ENCODE data around the gene THAP4. TPM values are rescaled to one million over a fixed set of nuclear protein-coding genes. Genes with fewer than 3 reads are reported as not detected.

THAP4 gene
- total RNA-seq, 3 donors from 2014 or later (not counting 1 experiment from before 2014, with no cell fraction given) = 19.8 to 29.2 (median 27.8) TPM

DNA sequence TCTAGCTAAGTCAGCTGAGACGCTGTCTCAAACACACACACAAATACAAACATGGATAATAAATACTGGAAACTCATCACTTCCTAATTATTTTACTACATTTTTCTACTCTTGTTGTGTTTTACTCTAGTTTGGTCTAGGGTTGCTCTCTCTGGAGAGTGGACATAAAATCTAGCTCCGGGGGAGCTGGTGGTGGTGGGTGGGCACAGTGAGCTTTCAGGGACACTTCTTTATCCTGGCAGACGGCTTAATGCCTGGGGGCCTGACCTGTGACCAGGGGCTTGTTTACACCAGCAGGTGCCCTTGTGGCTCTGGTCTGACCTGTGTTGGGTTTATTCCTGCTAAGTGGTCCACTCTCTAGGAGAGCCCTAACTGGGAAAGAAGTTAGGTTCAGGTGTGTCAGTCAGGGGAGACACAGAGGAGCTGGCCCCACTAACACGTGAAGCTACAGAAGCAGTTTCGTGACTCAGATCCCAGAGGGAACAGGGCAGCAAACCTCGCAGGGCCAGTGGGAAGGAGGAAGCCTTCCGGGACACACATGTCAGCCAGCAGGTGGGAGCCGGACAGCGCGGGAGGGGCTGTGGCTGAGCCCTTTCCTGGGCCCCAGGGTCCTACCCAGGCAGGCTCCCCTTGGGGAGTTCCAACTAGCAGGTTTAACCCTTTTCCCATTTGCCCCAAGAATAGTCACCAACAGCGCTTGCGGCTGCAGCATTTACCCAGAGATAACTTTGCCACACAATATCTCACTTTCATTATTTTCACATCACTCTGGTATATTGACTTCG lies 100.9 kb downstream of the THAP4 start:
- ATAC-seq (no peak), DNase-seq (no peak)
- intact Hi-C loops (cut with micrococcal nuclease) = no loop called here
- Histone ChIP-seq H3K4me3 (ENCODE audit: low read length) (no peak overlapping the region), H3K4me1 (ENCODE audit: control insufficient read depth, insufficient read depth, low read length) (peaks cover 6% of the 10 kb centered on the region), H3K36me3 (ENCODE audit: control insufficient read depth, insufficient read depth, low read length) (no peaks in the 10 kb centered on the region), H3K9me3 (ENCODE audit: control insufficient read depth, insufficient read depth, low read length) (no peaks in the 10 kb centered on the region), H3K27me3 (ENCODE audit: control insufficient read depth, insufficient read depth, low read length) (peaks cover 2% of the 10 kb centered on the region), H3K27ac (ENCODE audit: low read length) (no peak overlapping the region)
- Mint-ChIP-seq H3K27me3 (ENCODE audit: low read depth in 2 of 2) (peaks cover 6 to 12% of the 10 kb centered on the region in 2 donors), H3K36me3 (no peaks in the 10 kb centered on the region), H3K27ac (no peak overlapping the region), H3K9me3 (no peaks in the 10 kb centered on the region), H3K4me1 (peaks cover 4 to 5% of the 10 kb centered on the region in 2 donors), H3K4me3 (no peak overlapping the region)
- 81% methylated on average over 12 of the region's 13 CpGs for WGBS (ENCODE audit: insufficient coverage)
- TF ChIP-seq, protein P1, sequence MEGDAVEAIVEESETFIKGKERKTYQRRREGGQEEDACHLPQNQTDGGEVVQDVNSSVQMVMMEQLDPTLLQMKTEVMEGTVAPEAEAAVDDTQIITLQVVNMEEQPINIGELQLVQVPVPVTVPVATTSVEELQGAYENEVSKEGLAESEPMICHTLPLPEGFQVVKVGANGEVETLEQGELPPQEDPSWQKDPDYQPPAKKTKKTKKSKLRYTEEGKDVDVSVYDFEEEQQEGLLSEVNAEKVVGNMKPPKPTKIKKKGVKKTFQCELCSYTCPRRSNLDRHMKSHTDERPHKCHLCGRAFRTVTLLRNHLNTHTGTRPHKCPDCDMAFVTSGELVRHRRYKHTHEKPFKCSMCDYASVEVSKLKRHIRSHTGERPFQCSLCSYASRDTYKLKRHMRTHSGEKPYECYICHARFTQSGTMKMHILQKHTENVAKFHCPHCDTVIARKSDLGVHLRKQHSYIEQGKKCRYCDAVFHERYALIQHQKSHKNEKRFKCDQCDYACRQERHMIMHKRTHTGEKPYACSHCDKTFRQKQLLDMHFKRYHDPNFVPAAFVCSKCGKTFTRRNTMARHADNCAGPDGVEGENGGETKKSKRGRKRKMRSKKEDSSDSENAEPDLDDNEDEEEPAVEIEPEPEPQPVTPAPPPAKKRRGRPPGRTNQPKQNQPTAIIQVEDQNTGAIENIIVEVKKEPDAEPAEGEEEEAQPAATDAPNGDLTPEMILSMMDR (IDR thresholded peaks at IDR 0.05) = no peak

DNA sequence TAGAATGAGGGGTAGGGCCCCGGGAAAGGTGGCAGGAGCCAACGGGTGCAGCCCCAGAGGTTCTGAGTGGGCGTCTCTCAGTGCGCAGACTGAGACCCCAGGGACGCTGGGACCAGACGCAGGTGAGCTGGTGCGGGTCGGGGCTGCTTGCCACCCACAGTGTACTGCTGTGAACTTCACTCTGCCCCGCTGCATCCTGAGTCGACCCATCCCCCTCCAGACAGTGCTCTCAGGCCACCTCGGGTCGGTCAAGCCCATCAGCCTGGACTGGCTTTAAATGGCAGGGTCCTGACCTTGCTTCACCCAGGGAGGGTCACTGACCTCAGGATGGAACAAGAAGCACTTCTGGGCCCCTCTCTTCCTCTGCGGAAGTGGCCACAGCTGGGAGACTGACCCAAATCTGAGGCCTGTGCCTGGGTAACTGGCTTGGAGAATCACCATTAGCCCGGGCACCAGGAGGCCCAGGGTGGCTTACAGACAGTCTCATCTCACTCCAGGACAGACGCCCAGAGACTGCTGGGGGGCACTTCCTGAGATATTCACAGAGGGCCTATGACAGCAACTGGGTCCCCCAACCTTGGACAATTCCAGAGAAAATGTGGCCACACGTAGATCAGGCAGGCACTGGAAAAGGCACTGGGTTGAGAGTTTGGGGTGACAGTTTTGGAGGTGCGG lies 102.1 kb downstream of the THAP4 start:
- Mint-ChIP-seq H3K36me3 (no peaks in the 10 kb centered on the region), H3K4me3 (no peak overlapping the region), H3K9me3 (no peaks in the 10 kb centered on the region), H3K27me3 (ENCODE audit: low read depth in 2 of 2) (peaks cover 6 to 9% of the 10 kb centered on the region in 2 donors), H3K4me1 (no peaks in the 10 kb centered on the region), H3K27ac (no peak overlapping the region)
- Histone ChIP-seq H3K36me3 (ENCODE audit: control insufficient read depth, insufficient read depth, low read length) (no peaks in the 10 kb centered on the region), H3K9me3 (ENCODE audit: control insufficient read depth, insufficient read depth, low read length) (no peaks in the 10 kb centered on the region), H3K4me1 (ENCODE audit: control insufficient read depth, insufficient read depth, low read length) (no peaks in the 10 kb centered on the region), H3K27ac (ENCODE audit: low read length) (no peak overlapping the region), H3K4me3 (ENCODE audit: low read length) (no peak overlapping the region), H3K27me3 (ENCODE audit: control insufficient read depth, insufficient read depth, low read length) (no peaks in the 10 kb centered on the region)
- 86% methylated on average over 17 of the region's 17 CpGs for WGBS (ENCODE audit: insufficient coverage)
- TF ChIP-seq, protein P1 (IDR thresholded peaks at IDR 0.05) = no peak
- DNase-seq (no peak), ATAC-seq (no peak)
- intact Hi-C loops (cut with micrococcal nuclease) = no loop called here

Other genes starting within 250 kb of the THAP4 start
- gene STK25, start 128.6 kb downstream of the THAP4 start, total RNA-seq = 100 to 1,000 TPM; 110 to 140 (median 135) TPM
- gene BOK, start 78.4 kb downstream of the THAP4 start, total RNA-seq = 10 to 100 TPM; 11.0 to 23.7 (median 19.6) TPM
- 100 to 1,000 TPM; 106 to 171 (median 139) TPM for gene ATG4B, start 535 bp upstream of the THAP4 start, total RNA-seq
- gene DTYMK, start 49.7 kb upstream of the THAP4 start, total RNA-seq = 10 to 100 TPM; 15.4 to 17.5 (median 15.6) TPM
- 10 to 100 TPM; 25.6 to 40.9 (median 34.7) TPM for gene ING5, start 64.9 kb upstream of the THAP4 start, total RNA-seq
- gene D2HGDH, start 97.5 kb upstream of the THAP4 start, total RNA-seq = 10 to 100 TPM; 28.9 to 45.5 (median 43.4) TPM
- under 1 TPM in 1 of 3 donors, not detected in 2; 0.88 TPM for gene GAL3ST2, start 139.7 kb upstream of the THAP4 start, total RNA-seq
- 1 to 10 TPM in 2 of 3 donors, under 1 TPM in 1; 0.39 to 6.6 (median 2.2) TPM for gene NEU4, start 172.0 kb upstream of the THAP4 start, total RNA-seq
- under 1 TPM in 1 of 3 donors, not detected in 2; 0.45 TPM for gene PDCD1, start 221.7 kb upstream of the THAP4 start, total RNA-seq
- 1 to 10 TPM in 1 of 3 donors, under 1 TPM in 2; 0.47 to 1.7 (median 0.68) TPM for gene RTP5, start 232.6 kb upstream of the THAP4 start, total RNA-seq